Measurements from ENCODE around the gene CMSS1.

Gene CMSS1

GRCh38 chr3:99895703-99896441 is 78.2 kb downstream of the CMSS1 start:
- TF ChIP-seq, protein P1, sequence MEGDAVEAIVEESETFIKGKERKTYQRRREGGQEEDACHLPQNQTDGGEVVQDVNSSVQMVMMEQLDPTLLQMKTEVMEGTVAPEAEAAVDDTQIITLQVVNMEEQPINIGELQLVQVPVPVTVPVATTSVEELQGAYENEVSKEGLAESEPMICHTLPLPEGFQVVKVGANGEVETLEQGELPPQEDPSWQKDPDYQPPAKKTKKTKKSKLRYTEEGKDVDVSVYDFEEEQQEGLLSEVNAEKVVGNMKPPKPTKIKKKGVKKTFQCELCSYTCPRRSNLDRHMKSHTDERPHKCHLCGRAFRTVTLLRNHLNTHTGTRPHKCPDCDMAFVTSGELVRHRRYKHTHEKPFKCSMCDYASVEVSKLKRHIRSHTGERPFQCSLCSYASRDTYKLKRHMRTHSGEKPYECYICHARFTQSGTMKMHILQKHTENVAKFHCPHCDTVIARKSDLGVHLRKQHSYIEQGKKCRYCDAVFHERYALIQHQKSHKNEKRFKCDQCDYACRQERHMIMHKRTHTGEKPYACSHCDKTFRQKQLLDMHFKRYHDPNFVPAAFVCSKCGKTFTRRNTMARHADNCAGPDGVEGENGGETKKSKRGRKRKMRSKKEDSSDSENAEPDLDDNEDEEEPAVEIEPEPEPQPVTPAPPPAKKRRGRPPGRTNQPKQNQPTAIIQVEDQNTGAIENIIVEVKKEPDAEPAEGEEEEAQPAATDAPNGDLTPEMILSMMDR (conservative IDR thresholded peaks at IDR 0.05; ENCODE audit: low read depth, low read length) = no peak
- DNase-seq (ENCODE audit: low read depth) = no peak
- no peak overlapping the region for H3K4me3 ChIP-seq (ENCODE audit: low read length)

- H3K4me3 ChIP-seq (ENCODE audit: low read length) = no peak overlapping the region
- TF ChIP-seq, protein P1 (conservative IDR thresholded peaks at IDR 0.05; ENCODE audit: low read depth, low read length) = no peak
- no peak for DNase-seq (ENCODE audit: low read depth)
Measured at GRCh38 chr3:99896482-99896881, 78.8 kb downstream of the CMSS1 start.

DNA sequence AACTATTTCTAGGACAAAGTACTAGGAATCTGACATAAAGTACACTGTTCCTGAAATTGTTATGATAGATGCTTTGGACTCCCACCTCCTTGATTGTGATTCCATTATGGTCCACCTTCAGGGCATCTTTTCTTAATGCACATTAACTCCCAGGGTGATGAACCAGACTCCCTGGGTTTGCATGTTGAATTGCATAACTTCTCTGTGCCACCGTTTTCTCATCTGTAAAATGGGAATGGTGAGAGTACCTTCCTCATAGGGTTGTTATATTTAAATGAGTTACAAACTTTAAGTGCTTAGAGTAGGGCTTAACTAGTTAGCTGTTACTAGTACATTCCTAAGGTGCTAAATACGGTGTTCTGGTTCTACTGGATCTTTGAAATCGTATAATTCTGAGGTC is 81.9 kb downstream of the CMSS1 start:
- no peak overlapping the region for H3K4me3 ChIP-seq (ENCODE audit: low read length)
- no peak for DNase-seq (ENCODE audit: low read depth)
- TF ChIP-seq, protein P1 (conservative IDR thresholded peaks at IDR 0.05; ENCODE audit: low read depth, low read length) = no peak

- TF ChIP-seq, protein P1 (conservative IDR thresholded peaks at IDR 0.05; ENCODE audit: low read depth, low read length) = no peak
- H3K4me3 ChIP-seq (ENCODE audit: low read length) = no peak overlapping the region
- no peak for DNase-seq (ENCODE audit: low read depth)
Measured at GRCh38 chr3:99900248-99900647, 82.6 kb downstream of the CMSS1 start.

DNA sequence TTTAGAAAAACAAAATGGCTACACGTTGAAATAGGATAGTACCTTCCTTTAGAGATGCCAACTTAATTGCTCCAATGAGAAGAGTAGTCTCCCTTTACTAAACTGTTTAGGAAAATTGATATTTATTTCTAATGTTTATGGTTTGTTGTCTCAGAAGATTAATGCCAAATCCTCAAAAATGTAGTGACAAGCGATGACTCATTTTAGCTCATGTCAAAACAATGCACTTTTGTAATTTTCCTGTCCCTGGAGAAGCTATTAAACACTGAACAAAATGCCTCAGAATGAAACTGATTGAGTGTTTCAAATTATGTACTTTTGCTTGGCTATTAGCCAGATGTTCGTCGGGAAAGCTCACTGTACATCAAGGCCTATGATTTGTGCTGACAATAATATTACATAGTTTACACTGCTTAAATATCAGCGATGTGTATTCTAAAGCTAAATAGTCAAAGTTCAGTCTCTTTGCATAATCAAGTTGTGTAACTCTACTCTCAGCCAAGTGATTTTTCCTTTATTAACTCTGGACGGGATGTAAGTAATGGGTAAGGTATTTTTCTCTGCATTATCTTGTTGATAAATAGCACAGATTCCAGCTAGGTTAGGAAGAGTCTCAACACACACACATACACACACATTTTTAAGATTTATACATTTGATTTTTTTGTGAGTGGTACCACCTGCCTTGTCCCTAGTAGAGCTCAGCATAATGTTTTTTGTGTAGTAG is 83.7 kb downstream of the CMSS1 start:
- DNase-seq (ENCODE audit: low read depth) = peak; percentile 69
- TF ChIP-seq, protein P1 (conservative IDR thresholded peaks at IDR 0.05; ENCODE audit: low read depth, low read length) = no peak

DNA sequence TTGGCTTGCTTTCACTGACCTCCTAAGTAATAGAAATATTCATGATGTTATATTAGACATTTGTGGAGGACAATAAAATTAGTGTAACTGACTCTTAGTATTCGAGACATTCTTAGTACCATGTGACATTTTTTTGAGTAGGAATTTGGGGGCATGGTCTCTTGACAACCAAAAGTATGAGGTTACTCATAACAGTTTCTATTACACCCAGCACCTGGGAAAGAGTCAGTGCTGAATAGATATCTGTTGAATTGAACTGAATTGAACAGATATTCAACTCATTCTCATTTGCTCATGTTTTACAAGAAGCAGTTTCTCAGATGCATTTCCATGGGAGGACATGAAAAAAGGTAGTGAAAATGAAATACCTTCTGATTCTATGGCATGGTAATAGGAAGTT is 84.4 kb downstream of the CMSS1 start:
- no peak overlapping the region for H3K4me3 ChIP-seq (ENCODE audit: low read length)
- no peak for DNase-seq (ENCODE audit: low read depth)
- TF ChIP-seq, protein P1 (conservative IDR thresholded peaks at IDR 0.05; ENCODE audit: low read depth, low read length) = no peak

More for the DNA sequence above, 83.7 kb downstream of the CMSS1 start:
- peak overlapping the region; percentile 21 for H3K4me3 ChIP-seq (ENCODE audit: low read length)

- H3K4me3 ChIP-seq (ENCODE audit: low read length) = no peak overlapping the region
- DNase-seq (ENCODE audit: low read depth) = no peak
- TF ChIP-seq, protein P1 (conservative IDR thresholded peaks at IDR 0.05; ENCODE audit: low read depth, low read length) = no peak
Measured at GRCh38 chr3:99903869-99904268, 86.2 kb downstream of the CMSS1 start.
